A172 (cell line): ENCODE results near the gene PIR. TPM values are rescaled to one million over a fixed set of nuclear protein-coding genes. Genes with fewer than 3 reads are reported as not detected.

Experiments
- DNase-seq: peaks from one replicate; pipeline ENCODE4 v3.0.0-alpha.2; 2015; ENCODE audit warnings: low spot score
- total RNA-seq: library from RNA; depleted of rRNA; stranded (reverse); fragments of >200 nt; shearing (Covaris generic); gene quantifications from 2 replicates; pipeline ENCODE4 v1.2.3, GENCODE V29; 2014; rRNA removed

PIR gene
- total RNA-seq, 1 experiment from 2014 or later: 61.1 TPM

DNA sequence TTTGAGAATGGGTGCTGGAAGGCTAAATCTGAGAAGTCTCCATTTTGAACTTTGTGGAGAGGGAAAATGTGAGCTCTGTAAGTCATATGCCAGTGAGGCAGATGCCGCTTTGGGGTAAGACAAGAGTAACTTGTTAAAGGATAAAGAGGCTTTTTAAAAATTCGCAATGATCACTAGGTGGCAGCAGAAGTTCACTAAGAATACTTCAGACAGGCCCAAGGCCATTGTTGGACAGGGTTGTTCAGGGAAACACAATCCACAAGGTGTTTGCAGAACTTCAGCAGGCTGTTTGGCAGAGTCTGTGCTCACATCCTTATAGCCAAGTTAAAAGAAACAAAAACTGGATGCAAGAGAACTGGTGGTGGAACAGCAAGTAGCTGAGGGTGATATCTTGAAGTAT, 144.1 kb downstream of the PIR start:
- DNase-seq: peak; percentile 58

DNA sequence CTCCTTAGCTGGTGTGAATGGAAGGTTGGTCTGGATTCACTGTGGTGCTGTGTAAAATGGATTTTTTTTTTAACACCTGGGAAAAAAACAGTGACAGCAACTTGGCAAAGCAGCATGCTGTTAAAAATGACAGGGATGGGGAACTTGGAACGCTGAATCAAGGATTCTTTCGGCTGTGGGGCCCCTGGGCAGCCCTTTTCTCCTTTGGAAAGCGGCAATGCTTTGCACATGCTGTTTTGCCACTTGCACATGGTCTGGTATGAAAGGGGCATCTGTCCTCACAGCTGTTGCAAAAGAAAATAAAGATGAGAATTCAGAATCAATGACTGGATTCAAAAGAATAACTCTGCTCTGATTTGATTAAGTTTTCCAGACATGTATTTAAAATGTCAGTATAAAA, 147.2 kb downstream of the PIR start:
- no peak for DNase-seq

DNA sequence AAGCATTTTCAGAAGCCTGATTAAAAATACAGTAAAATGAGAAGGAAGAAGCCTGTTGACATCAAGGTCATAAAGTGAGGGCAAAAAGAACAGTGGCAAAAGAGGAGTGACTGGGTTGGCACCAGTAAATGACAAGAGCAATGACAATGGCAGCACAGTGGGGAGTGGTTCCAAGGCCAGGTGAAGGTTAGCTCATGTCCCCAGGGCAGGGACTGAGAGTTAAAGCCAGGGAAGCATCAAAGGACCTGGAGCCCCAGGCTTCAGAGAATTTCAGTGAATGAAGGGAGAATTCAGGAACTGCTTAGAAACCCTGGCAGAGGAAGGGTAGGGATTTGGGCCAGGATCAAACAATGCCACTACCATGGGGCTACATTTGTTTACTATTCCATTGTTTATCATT, 149.0 kb downstream of the PIR start:
- no peak for DNase-seq

DNA sequence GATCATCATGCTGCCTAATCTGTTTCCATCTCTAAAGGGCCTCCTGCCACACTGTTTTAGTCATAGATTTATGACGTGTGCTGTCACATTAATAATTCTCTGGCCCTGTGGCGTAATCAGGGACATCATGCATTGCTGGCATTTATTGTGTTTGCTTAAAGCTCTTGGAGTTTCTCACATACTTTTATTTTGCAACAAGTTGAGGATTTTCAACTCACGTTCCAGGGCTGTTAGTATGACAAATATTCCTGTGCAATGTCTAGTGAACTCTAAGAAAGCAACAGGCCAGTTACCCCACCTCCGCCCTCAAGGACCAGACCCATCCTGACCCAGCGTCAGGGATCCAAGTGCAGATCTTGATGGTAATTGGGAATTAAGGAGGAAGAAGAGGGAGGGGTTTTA, 150.1 kb downstream of the PIR start:
- peak; percentile 37 for DNase-seq

DNA sequence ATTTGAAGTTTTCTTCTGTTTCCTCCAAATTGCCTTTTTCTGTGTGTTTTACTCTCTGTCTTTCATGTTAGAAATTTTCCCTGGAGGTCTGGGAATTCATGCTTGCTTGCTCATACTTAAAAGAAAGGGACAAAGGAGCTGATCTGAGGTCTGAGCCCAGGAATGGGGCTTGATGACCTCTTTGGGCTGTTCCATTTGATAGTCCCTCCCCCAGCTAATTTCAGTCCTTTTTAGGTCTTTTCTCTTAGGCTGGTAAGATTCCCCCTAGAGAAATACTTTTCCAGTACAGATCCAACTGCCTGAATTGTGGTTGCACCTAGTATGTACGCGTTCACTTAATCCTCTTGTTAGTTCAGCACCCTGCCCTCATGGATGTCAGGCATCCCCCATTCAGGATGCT, 152.3 kb downstream of the PIR start:
- no peak for DNase-seq

DNA sequence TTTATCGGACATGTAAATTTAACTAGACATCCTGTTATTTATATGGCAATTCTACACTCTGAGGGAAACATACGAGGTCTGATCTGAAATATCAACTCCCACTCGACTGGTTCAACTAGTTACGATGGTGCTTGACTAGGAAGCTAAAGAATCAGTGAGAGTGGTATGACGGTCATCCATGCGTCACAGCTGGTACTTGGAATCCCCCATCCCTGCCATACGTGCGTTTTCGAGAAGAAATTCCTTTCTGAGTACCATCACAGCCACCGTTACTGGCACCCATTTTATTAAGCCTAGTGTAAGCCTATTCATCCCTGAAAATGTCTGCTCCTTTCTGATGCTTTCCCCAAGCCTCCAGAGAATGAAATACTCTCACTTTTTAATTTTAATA, 157.1 kb downstream of the PIR start:
- peak; percentile 59 for DNase-seq

DNA sequence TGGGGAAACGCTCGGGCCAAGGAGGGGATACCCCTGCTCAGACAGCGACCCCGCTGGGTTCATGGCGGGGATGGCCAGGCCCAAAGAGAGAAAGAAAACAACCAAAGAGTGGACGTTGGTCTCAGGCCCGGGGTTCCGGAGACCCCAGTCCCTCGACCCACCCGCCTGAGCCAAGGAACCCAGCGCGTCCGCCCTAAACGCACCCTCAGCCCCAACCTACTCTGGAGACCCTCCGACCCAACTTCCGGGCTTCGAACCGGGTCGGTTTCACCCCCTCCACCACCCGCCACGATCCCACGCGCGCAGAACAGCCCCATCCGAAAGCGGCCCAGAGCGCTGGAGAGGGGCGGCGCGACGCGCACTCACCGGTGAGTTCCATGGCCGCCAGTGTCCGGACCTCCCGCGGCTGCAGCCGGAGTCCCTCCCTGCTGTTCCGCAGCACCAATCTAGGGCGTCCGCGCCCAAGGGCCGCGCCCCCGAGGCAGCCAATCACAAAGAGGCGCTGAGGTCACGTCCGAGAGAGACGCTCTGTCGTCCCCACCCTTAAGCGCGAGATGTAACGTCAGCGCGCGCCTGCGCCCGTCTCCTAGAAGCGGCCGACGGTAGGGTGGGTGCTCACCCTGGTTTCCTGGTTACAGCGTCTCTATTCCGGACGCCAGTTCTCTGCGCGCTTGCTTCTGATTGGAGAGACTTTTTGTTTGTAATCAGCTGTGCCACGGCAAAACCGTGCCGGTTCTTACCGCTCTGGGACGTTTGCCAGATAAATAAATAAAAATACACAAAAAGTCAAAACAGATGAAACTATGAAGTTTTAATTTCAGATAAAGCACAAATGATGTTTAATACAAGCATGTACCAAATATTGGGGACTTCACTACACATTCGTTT, 157.8 kb downstream of the PIR start, which contains the start of gene PIGA:
Gene PIGA, minus strand, starts transcription at position 389 of the 888 bp plus-strand sequence. CDS start 3,593 bp downstream, outside the sequence.
- DNase-seq: peak; percentile 97

Other genes with a start within 250 kb of the PIR start
- 25.4 and 33.8 TPM in 2 replicates for gene ASB9, start 223.2 kb downstream of the PIR start, total RNA-seq
- not detected in 2 replicates for gene ASB11, start 177.7 kb downstream of the PIR start, total RNA-seq
- gene PIGA, start 157.8 kb downstream of the PIR start, total RNA-seq: 15.3 and 17.1 TPM in 2 replicates
- 0.12 TPM in 1 of 2 replicates, not detected in the other for gene VEGFD, start 108.9 kb downstream of the PIR start, total RNA-seq
- 0.07 TPM in 1 of 2 replicates, not detected in the other for gene BMX, start 7.5 kb upstream of the PIR start, total RNA-seq
- gene ACE2, start 107.6 kb upstream of the PIR start, total RNA-seq: not detected in 2 replicates
- gene CLTRN, start 171.5 kb upstream of the PIR start, total RNA-seq: 0.24 TPM in 1 of 2 replicates, not detected in the other
- gene CA5B, start 244.9 kb upstream of the PIR start, total RNA-seq: 3.1 and 5.7 TPM in 2 replicates